ENCODE data around the gene FBXO8.

DNA sequence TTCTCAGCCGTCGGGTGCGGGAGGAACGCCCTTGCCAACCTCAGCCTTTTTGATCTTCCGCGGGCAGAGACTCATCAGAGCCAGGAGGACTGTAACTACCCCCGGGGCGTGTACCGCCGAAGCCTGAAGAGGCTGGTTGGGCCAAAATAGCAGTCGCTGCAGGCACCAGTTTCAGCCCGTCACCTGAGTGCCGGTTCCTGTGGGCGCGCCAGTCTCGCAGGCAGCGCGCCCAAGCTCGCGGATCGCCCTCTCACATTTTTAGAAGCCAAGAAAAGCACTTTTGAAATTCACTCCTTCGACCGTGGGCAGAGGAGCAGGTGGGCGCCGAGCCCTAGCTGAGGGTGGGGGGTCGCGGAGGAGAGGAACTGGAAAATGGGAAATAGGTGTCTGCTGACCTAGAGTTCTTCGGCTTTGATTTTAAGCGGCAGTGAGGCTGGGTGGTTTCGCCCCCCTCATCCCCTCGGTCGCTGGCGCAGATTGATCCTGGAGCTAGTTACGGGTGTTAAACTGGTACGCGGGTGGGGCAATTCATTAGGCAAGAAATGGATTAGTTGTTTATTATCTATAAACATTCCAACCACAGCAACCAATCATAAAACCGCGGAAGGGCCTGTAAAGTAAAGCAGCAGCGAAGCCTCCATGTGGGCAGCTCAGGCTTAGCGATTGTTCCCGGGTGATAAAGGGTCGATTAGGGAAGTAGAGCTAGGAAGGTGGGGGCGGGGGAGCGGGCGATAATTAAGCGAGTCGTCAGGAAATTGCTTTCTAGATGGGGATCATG, 69.2 kb downstream of the FBXO8 start:
- no peak for TF ChIP-seq POLR2A (IDR thresholded peaks at IDR 0.05)
- TF ChIP-seq, protein P1, sequence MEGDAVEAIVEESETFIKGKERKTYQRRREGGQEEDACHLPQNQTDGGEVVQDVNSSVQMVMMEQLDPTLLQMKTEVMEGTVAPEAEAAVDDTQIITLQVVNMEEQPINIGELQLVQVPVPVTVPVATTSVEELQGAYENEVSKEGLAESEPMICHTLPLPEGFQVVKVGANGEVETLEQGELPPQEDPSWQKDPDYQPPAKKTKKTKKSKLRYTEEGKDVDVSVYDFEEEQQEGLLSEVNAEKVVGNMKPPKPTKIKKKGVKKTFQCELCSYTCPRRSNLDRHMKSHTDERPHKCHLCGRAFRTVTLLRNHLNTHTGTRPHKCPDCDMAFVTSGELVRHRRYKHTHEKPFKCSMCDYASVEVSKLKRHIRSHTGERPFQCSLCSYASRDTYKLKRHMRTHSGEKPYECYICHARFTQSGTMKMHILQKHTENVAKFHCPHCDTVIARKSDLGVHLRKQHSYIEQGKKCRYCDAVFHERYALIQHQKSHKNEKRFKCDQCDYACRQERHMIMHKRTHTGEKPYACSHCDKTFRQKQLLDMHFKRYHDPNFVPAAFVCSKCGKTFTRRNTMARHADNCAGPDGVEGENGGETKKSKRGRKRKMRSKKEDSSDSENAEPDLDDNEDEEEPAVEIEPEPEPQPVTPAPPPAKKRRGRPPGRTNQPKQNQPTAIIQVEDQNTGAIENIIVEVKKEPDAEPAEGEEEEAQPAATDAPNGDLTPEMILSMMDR (IDR thresholded peaks at IDR 0.05 in 4 of 5, conservative IDR thresholded peaks at IDR 0.05 in 1 of 5) = no peak

Data from gastrocnemius medialis (tissue), 4 donors.